ENCODE data around the gene FADD.

DNA sequence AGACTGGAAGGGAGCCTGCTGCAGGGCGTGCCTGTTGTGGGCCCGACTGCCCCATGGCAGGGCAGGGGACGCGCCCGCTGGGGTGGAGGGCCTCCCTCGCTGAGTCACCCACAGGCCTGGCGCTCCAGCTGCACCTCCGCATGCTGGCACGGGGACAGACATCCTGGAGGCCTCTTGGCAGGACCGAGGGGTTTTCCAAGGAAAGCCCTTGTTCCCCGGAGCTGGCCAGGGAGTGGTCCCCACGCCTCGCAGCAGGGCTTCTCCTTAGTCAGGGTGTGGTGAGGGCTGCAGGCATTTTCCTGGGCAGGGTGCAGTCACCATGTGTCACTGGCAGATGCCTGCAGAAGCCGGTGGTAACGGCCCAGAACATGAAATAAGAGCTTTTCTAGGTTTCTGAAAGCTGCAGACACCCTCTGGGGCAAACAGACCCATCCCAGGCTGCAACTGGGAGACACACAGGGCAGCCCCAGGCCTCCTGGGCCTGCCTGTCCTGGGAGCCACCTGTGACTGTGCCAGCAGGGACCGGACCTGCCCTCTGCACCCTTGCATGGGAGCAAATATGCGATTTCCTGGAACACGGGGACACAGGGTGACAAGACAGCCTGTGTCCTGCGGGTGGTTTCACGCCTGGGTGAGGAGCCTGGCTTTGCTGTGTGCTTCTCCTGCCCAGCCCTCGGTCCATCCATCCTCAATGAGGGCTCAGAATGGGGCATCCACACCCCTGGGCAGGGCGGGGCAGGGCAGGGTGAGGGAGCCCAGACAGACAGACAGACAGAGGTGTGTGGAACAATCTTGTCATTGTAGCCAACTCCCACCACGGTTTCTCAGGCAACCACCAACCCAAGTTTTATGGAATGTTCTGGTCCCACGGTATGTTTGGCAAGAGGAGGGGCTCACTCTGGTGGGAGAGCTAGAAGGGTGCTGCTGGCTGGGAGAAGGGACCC lies 43.2 kb upstream of the FADD start:
- TF ChIP-seq POLR2A (IDR thresholded peaks at IDR 0.05) (no peak), EP300 (IDR thresholded peaks at IDR 0.05) (no peak), POLR2AphosphoS5 (IDR thresholded peaks at IDR 0.05) (peak in 1 of 3 donors; percentile 71)
- TF ChIP-seq, protein P1, sequence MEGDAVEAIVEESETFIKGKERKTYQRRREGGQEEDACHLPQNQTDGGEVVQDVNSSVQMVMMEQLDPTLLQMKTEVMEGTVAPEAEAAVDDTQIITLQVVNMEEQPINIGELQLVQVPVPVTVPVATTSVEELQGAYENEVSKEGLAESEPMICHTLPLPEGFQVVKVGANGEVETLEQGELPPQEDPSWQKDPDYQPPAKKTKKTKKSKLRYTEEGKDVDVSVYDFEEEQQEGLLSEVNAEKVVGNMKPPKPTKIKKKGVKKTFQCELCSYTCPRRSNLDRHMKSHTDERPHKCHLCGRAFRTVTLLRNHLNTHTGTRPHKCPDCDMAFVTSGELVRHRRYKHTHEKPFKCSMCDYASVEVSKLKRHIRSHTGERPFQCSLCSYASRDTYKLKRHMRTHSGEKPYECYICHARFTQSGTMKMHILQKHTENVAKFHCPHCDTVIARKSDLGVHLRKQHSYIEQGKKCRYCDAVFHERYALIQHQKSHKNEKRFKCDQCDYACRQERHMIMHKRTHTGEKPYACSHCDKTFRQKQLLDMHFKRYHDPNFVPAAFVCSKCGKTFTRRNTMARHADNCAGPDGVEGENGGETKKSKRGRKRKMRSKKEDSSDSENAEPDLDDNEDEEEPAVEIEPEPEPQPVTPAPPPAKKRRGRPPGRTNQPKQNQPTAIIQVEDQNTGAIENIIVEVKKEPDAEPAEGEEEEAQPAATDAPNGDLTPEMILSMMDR (IDR thresholded peaks at IDR 0.05) = no peak
